ENCODE results near the gene EFCAB5. TPM values are rescaled to one million over a fixed set of nuclear protein-coding genes. Genes with fewer than 3 reads are reported as not detected.

The EFCAB5 gene
- total and polyA plus RNA-seq, 8 donors, result 0.09 to 0.54 (median 0.38) TPM; not detected in 1

- 48 to 51% methylated on average over 4 of the region's 4 CpGs for WGBS, 2 donors
- peak in 2 of 4 donors; percentile 19 to 20 for TF ChIP-seq CTCF (IDR thresholded peaks at IDR 0.05)
- no peak for FAIRE-seq
Observed at GRCh38 chr17:30095507-30096244, 154.2 kb downstream of the EFCAB5 start.

DNA sequence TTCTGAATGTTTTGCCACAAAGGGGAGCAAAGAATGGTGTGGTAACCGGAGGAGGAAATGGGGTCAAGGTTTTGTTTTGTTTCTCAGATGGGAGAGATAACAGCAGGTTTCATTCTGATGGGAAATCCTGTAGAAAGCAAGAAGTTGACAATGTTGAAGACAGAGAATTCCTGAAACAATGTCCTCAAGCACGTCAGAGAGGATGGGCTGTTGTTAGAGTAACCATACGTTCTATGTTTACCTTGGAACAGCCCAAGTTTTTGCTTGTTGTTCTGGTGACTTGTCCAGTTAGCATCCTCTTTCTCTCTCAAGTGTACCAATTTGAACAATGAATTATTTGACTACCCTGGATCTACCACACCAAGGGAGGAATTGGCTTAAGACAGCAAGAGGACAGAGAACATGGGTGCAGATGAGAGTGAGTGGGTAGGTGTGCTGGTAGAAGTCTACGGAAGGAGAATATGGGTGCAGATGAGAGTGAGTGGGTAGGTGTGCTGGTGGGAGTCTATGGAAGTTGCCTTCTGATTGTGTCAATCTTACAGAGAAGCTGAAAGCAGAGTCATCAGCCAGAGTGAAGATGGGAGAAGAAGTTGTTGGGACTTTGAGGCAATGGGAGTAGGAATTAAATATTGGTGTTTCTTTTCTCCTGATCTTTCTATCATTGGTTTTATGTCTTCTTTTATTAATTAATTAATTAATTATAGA lies 160.4 kb downstream of the EFCAB5 start:
- ATAC-seq (no peak), DNase-seq (no peak), FAIRE-seq (no peak)
- no peak overlapping the region for H3K27ac ChIP-seq
- no peak overlapping the region for H3K4me3 ChIP-seq
- TF ChIP-seq CTCF (IDR thresholded peaks at IDR 0.05), result no peak
- WGBS, 2 donors, result 43 to 48% methylated on average over 4 of the region's 4 CpGs
- no peaks in the 10 kb centered on the region for H3K36me3 ChIP-seq
- no peaks in the 10 kb centered on the region for H3K27me3 ChIP-seq
- peaks cover 0 to 4% (median 0%) of the 10 kb centered on the region in 3 donors for H3K4me1 ChIP-seq
- intact Hi-C loops (cut with DNase I), result no loop called here
- no peaks in the 10 kb centered on the region for H3K9me3 ChIP-seq

More at GRCh38 chr17:30095507-30096244, 154.2 kb downstream of the EFCAB5 start:
- Histone ChIP-seq H3K27me3 (no peaks in the 10 kb centered on the region), H3K4me3 (no peak overlapping the region), H3K36me3 (no peaks in the 10 kb centered on the region), H3K9me3 (no peaks in the 10 kb centered on the region), H3K27ac (no peak overlapping the region), H3K4me1 (no peaks in the 10 kb centered on the region)
- DNase-seq, result no peak
- ATAC-seq, result peak; percentile 53 to 80 (median 67)
- intact Hi-C loops (cut with DNase I), result no loop called here

DNA sequence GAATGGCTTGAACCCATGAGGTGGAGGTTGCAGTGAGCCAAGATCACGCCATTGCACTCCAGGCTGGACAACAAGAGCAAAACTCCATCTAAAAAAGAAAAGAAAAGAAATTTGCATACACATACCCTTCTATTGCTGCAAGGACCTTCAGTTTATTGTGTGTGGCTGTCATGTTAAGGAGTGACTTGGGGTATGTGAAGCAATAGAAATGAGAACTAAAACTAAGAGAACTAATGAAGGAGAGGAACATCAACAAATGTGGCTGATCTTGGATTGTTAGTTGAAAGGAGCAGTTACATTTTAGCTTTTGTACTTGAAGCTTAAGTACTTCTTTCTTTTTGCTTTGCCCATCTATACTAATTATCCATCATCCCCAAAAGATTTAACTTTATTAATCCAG lies 162.5 kb downstream of the EFCAB5 start:
- no peaks in the 10 kb centered on the region for H3K9me3 ChIP-seq
- no peak overlapping the region for H3K4me3 ChIP-seq
- WGBS, 2 donors, result 52 to 84% methylated on average over 1 of the region's 1 CpG
- no peak for TF ChIP-seq CTCF (IDR thresholded peaks at IDR 0.05)
- H3K4me1 ChIP-seq, result peaks cover 0 to 4% (median 0%) of the 10 kb centered on the region in 3 donors
- H3K36me3 ChIP-seq, result no peaks in the 10 kb centered on the region
- FAIRE-seq (no peak), ATAC-seq (no peak), DNase-seq (no peak)
- intact Hi-C loops (cut with DNase I), result no loop called here
- no peak overlapping the region for H3K27ac ChIP-seq
- no peaks in the 10 kb centered on the region for H3K27me3 ChIP-seq

- 21 to 23% methylated on average over 29 of the region's 29 CpGs for WGBS, 2 donors
- peak overlapping the region in 2 of 4 donors; percentile 12 to 43 for H3K4me3 ChIP-seq
- H3K9me3 ChIP-seq, result no peaks in the 10 kb centered on the region
- ATAC-seq, result peak; percentile 94 to 100 (median 99)
- FAIRE-seq, result peak; percentile 82
- no peaks in the 10 kb centered on the region for H3K36me3 ChIP-seq
- peak overlapping the region in 3 of 4 donors; percentile 12 to 32 (median 24) for H3K27ac ChIP-seq
- no peaks in the 10 kb centered on the region for H3K27me3 ChIP-seq
- peaks cover 0 to 4% (median 0%) of the 10 kb centered on the region in 3 donors for H3K4me1 ChIP-seq
- peak; percentile 78 to 93 (median 82) for TF ChIP-seq CTCF (IDR thresholded peaks at IDR 0.05)
- DNase-seq, result peak; percentile 53 to 77 (median 72)
- intact Hi-C loops (cut with DNase I), result no loop called here
Observed at GRCh38 chr17:30104575-30105339, 163.3 kb downstream of the EFCAB5 start.

All from pancreas (tissue), 10 donors.